Peyer's patch (tissue), 4 donors: Measurements from ENCODE around the gene RBBP8NL.

Experiments used
- POLR2A ChIP-seq, 2 donors: fragments of 450-650 bp; IDR thresholded peaks; one replicate each; pipeline ENCODE4 v1.5.1; 2017; ENCODE audit warnings: antibody characterized with exemption in 2 of 2, mild to moderate bottlenecking in 2 of 2, moderate library complexity in 2 of 2
- TF ChIP-seq, protein P1 (sequence below), 6 experiments: fragments of 450-650 bp in 4 of 6; fragments of 200-600 bp in 2 of 6; sonication (generic) in 1 of 6; IDR thresholded peaks; one replicate each; pipeline ENCODE4 v1.5.1; 2017 to 2019; ENCODE audit warnings: antibody characterized with exemption in 6 of 6, mild to moderate bottlenecking in 3 of 6, moderate library complexity in 1 of 6

GRCh38 chr20:62367633-62368391 lies 59.5 kb downstream of the RBBP8NL start:
- no peak for TF ChIP-seq POLR2A (IDR thresholded peaks at IDR 0.05)
- TF ChIP-seq, protein P1, sequence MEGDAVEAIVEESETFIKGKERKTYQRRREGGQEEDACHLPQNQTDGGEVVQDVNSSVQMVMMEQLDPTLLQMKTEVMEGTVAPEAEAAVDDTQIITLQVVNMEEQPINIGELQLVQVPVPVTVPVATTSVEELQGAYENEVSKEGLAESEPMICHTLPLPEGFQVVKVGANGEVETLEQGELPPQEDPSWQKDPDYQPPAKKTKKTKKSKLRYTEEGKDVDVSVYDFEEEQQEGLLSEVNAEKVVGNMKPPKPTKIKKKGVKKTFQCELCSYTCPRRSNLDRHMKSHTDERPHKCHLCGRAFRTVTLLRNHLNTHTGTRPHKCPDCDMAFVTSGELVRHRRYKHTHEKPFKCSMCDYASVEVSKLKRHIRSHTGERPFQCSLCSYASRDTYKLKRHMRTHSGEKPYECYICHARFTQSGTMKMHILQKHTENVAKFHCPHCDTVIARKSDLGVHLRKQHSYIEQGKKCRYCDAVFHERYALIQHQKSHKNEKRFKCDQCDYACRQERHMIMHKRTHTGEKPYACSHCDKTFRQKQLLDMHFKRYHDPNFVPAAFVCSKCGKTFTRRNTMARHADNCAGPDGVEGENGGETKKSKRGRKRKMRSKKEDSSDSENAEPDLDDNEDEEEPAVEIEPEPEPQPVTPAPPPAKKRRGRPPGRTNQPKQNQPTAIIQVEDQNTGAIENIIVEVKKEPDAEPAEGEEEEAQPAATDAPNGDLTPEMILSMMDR (IDR thresholded peaks at IDR 0.05) = no peak
